ENCODE results near the gene WRNIP1. TPM values are rescaled to one million over a fixed set of nuclear protein-coding genes. Genes with fewer than 3 reads are reported as not detected.

WRNIP1 gene
- total and polyA plus RNA-seq, 2 of the 8 experiments (the other 6 are each of a cell fraction or from before 2014, with no cell fraction given): 38.2 to 39.2 TPM

GRCh38 chr6:2817903-2818443 is 52.8 kb downstream of the WRNIP1 start:
- Histone ChIP-seq H3K4ac (replicated peaks; ENCODE audit: insufficient read length, low read depth, low read length) (no peak overlapping the region), H4K5ac (ENCODE audit: insufficient read length, low read depth, low read length) (no peak overlapping the region), H2BK5ac (ENCODE audit: low read depth, low read length) (no peak overlapping the region), H2BK120ac (replicated peaks; ENCODE audit: low read depth, low read length) (no peak overlapping the region), H3K36me3 (ENCODE audit: control insufficient read depth in 2 of 4, insufficient read depth in 4 of 4, low read length in 3 of 4) (no peaks in the 10 kb centered on the region), H3K56ac (replicated peaks; ENCODE audit: insufficient read length, low read depth, low read length) (no peak overlapping the region), H2BK12ac (ENCODE audit: low read depth, low read length) (no peak overlapping the region), H3K18ac (ENCODE audit: extremely low read depth, low read length) (no peak overlapping the region), H3K79me1 (ENCODE audit: low read depth, low read length) (no peaks in the 10 kb centered on the region), H2AFZ (ENCODE audit: low read length) (no peak overlapping the region), H3K23ac (ENCODE audit: insufficient read length) (no peak overlapping the region), H2BK15ac (ENCODE audit: low read length) (no peak overlapping the region), H2BK20ac (ENCODE audit: low read length) (no peak overlapping the region), H4K8ac (ENCODE audit: extremely low read depth, insufficient read depth, low read length) (no peak overlapping the region), H3K14ac (ENCODE audit: insufficient read length) (no peak overlapping the region), H4K91ac (replicated peaks; ENCODE audit: insufficient read length, low read length) (no peak overlapping the region), H3K4me1 (replicated peaks in 1 of 4; ENCODE audit: control insufficient read depth in 3 of 4, insufficient read depth in 4 of 4, low read length in 3 of 4) (no peaks in the 10 kb centered on the region), H3K9me3 (ENCODE audit: insufficient read depth in 2 of 2, low read depth in 1 of 2, low read length in 1 of 2) (peaks cover 4 to 6% of the 10 kb centered on the region in 2 experiments; a peak in 2 of 4 replicates), H3K4me2 (ENCODE audit: insufficient read depth in 1 of 2, low read depth in 2 of 2, low read length in 2 of 2) (no peak overlapping the region), H3K9ac (replicated peaks in 1 of 4; ENCODE audit: extremely low read depth in 1 of 4, low read depth in 3 of 4, low read length in 3 of 4) (no peak overlapping the region), H3K23me2 (ENCODE audit: low read depth, low read length) (no peaks in the 10 kb centered on the region; the same call in 1 of the 2 replicates), H2AK5ac (ENCODE audit: low read depth, low read length) (no peak overlapping the region), H3K79me2 (ENCODE audit: control insufficient read depth in 1 of 2, insufficient read depth in 2 of 2, low read length in 2 of 2) (no peaks in the 10 kb centered on the region), H3K27me3 (replicated peaks in 1 of 4; ENCODE audit: control insufficient read depth in 3 of 4, extremely low read depth in 1 of 4, insufficient read depth in 3 of 4, low read length in 3 of 4) (no peaks in the 10 kb centered on the region), H4K20me1 (replicated peaks in 1 of 2; ENCODE audit: control insufficient read depth in 1 of 2, insufficient read depth in 2 of 2, low read length in 2 of 2) (no peaks in the 10 kb centered on the region), H3K27ac (ENCODE audit: low read depth, low read length) (no peak overlapping the region), H3K4me3 (ENCODE audit: extremely low read depth in 1 of 4, insufficient read depth in 2 of 4, low read depth in 3 of 4, low read length in 4 of 4) (no peak overlapping the region)
- FAIRE-seq (no peak), DNase-seq (ENCODE audit: low read depth in 1 of 2, low spot score in 2 of 2) (no peak)
- POLR2A ChIA-PET (ENCODE audit: partially characterized antibody): interaction anchor here (1.0 to 1.9 kb wide), 4 partner anchors 11 to 28 kb away, joined by 3 to 4 read pairs (median 3); no protein-coding TSS in a partner anchor
- CTCF ChIA-PET (ENCODE audit: partially characterized antibody): interaction anchor here (1.2 to 1.6 kb wide), 7 partner anchors 24 to 134 kb away, joined by 3 to 5 read pairs (median 4); partner anchors contain the start of gene SERPINB1
- WGBS, 2 experiments (ENCODE audit: extremely low coverage in 1 of 2, insufficient coverage in 1 of 2, insufficient read length in 1 of 2, insufficient replicate concordance in 2 of 2, low coverage in 1 of 2, low lambda C conversion rate in 2 of 2, missing lambda C conversion rate in 1 of 2): 87% methylated on average over 4 of the region's 4 CpGs; no CpG with 5 or more reads in 1 of the 2 experiments
- TF ChIP-seq ATF3 (IDR thresholded peaks at IDR 0.05; ENCODE audit: insufficient read depth, low read depth, low read length): no peak
- no peak for TF ChIP-seq SRF (IDR thresholded peaks at IDR 0.05; ENCODE audit: low read depth, low read length)
- no peak for TF ChIP-seq NRF1 (IDR thresholded peaks at IDR 0.05; ENCODE audit: low read depth, low read length)
- TF ChIP-seq CBX5 (IDR thresholded peaks at IDR 0.05; ENCODE audit: low read depth, low read length): no peak
- TF ChIP-seq MAX (IDR thresholded peaks at IDR 0.05): no peak
- TF ChIP-seq JUND (IDR thresholded peaks at IDR 0.05; ENCODE audit: low read length): no peak
- no peak for TF ChIP-seq CTCF (IDR thresholded peaks at IDR 0.05; ENCODE audit: control extremely low read depth in 1 of 3, insufficient read depth in 1 of 3, low read depth in 1 of 3, low read length in 3 of 3)
- no peak for TF ChIP-seq BCL11A (IDR thresholded peaks at IDR 0.05; ENCODE audit: low read depth in 2 of 2, low read length in 2 of 2)
- no peak for TF ChIP-seq KDM5A (IDR thresholded peaks at IDR 0.05; ENCODE audit: low read length)
- no peak for TF ChIP-seq RFX5 (IDR thresholded peaks at IDR 0.05; ENCODE audit: borderline replicate concordance, low read depth, low read length)

All from H1 (cell line).